HG02571 (cell line): ENCODE data around the gene MEIS2.

Experiments
- ATAC-seq: cut with Tn5 transposase; IDR thresholded peaks from one replicate; pipeline ENCODE4 v1.9.1; 2021; ENCODE audit warnings: mild to moderate bottlenecking, moderate library complexity; ENCODE audit not compliant: unreplicated experiment

Gene MEIS2

DNA sequence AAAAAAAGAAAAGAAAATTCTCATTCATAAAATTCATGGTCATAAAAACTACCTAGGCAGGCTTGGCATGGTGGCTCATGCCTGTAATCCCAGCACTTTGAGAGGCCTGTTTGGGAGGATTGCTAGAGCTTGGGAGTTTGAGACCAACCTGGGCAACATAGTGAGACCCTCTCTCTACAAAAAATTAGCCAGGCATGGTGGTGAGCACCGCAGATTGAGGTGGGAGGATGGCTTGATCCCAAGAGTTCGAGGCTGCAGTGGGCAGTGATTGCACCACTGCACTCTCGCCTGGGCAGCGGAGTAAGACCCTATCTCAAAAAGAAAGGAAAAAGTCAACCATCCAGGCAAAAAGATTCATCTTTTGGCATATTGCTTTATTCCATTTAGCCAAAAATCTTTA lies 58.5 kb downstream of the MEIS2 start:
- no peak for ATAC-seq

DNA sequence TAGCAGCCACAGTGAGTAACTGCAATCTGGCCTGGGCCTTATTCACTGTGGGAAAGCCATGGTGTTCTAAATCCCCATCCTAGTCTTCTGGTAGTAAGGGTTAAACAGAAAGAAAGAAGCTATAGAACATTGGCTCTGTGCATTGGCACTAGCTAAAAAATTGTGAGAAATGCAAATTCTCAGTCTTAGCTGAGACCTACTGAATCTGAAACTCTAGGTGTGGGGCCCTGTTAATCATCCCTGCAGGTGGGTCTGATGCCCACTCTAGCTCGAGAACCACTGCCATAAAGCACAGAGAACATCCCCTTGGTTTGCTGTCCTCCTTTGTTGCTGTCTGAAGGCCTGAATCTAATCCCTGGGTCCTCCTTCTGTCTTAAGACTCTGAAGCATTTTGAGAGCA lies 59.3 kb downstream of the MEIS2 start:
- ATAC-seq, result no peak

DNA sequence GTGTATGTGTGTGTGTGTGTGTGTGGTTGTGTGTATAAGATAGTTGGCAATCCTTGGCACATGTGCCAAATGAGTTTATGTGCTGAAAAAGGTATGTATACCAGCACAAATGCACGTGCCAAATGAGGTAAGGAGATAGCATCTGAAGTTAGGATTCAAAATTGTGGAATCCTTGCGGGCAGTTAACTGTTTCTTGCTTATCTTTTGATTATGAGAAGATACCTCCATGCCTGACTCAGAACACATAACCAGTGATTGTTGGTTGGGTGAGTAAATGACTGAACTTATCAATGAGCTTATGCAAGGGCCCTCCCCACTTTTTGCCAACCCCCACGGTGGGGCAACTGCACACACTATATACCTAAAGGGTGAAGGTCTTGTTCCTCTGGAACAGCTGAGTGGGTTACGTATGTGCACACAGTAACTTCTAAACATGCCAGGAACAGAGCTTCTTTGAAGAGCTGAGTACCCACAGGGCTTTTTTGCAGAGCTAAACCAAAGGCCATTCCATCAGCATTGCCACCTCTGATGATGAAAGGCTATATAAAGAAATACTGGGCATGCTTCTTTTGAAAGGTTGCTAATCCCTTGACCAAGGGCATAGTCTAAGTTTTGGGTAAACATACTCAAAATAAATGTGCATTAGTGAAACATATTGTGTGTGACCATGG lies 60.1 kb downstream of the MEIS2 start:
- no peak for ATAC-seq

DNA sequence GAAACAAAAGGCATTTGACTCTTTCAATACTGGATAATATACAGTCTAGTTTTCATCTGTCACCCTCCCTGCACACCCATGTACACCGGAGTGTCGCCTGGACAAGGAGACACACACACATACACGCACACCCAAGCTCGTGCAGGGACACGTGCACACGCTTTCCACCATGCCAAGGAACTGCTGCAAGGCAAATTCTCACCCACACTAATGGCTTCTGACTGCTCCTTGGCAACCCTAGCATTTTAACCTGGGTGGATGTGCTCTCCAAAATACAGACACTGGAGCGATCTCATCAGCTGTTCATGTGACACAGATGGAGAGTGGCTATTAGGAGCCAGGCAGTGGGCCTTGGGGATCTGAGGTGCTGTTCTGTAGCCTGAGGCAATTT lies 61.6 kb downstream of the MEIS2 start:
- no peak for ATAC-seq

DNA sequence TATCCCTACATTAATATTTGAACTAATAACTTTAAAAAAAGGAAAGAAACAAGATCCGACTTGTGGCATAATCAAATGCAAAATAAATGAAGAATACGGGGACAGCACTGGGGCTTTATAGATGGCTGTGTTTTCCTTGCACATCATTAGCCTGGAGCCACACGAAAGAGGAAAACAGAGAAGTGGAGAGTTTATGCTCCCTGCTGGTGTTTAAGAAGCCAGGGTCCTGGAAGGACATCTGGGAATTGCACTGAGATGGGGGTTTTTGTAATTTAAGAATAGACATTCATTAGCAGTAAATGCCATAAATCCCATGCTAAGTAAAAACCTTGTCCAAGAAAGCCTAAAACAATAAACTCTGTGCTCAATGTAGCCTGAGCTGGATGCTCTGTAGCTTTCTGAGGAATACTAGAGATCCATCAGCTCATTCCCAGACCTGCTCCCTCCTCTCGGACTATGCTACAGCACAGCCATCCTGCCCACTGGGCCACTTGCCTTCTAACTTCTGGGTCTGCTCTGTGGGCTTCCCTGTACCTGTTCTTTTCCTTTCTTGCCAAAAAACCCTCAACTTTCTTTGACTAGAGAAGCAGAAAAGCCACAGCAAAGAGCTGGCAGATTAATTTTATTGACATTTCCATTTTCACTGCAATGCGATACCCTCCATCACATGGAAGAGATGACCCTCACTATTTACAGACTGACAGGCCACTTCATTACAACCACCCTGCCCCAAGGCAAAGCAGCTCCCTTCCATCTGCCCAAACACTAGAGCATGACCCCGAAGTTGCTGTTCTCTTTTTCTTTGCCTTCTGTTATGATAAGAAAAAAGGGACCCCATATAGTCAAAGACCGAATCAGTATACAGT lies 62.3 kb downstream of the MEIS2 start:
- ATAC-seq, result no peak

DNA sequence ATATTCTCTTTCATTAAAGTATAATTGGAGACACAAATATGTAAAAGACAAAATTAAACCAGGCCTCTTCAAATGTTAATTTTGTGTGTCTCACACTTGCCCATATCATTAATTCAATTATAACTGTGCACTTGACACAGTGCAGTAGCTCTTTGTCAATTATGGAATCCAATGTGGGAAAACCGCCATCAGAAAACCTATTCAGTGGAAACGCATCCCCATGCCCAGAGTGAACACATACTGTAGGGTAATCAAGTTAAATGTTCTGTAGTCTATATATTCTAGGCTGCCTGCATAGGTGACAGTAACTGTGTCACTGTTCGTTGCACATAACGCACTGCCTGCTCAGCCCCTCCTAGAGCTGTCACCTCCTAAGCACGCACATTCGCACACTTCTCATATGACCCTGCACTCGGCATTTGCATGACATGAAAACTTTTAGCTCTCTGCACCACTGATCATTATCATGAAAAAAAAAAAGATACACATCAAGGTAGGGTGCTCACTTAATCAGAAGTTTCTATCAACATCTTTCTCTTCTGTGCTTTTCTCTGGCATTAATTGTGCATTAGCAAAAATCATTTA lies 63.2 kb downstream of the MEIS2 start:
- ATAC-seq, result no peak

DNA sequence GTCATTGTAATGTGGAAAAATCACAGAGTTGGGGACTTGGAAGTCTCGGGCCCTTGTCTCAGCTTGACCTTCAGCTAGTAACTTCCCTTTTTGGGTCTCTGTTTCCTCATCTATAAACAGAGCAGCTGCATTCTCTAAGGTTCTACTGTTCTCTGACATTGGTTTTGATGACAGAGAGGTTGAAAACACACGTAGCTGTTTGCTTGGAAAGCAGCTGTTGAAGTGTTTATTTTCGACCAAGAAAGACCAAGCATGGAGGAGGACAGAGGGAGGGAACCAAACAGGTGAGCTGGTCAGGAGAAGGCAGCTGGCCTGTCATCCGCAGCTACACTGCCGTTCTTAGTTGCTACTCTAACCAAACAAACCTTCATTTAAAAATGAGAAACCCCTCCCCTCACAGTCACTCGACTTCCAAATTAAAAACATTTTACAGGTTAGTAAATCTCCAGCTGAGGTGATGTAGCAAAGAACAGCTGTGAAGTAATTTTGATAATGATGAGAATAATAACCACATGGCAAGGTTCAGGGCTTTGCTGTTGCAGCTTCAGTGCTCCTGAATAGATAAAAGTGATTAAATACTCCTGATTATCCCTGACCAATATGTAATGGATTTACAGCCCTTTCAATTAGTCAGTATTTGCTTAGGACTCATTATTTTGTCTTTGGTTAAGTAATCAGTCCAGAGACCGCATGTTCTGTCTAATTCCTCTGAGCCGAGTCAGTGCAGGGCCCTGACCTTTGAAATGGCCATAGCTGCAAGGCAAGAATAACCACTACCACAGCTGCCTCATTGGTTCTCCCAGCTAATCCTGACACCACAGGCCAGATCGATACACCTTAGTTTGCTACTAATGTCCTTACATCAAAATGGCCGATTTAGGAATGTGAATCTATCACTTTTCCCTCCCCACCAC lies 65.3 kb downstream of the MEIS2 start:
- no peak for ATAC-seq

DNA sequence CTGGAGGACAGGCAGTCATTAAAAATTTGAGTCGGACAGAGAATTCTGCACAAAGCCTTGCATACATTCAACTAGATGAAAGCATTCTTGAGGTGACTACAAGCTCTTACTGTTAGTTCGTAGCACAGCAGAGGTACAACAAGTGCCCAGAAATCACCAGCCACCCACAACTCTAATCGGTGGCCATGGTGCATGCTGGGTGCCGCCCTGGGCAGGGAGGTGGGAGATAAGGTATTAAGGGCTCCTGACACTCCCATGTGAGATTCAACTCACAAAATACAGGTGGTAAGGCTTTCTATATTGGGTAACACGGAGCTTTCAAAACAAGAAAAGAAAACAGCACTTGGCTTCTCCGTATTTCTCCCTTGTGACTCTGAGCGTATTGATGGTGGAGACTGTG lies 66.0 kb downstream of the MEIS2 start:
- no peak for ATAC-seq

DNA sequence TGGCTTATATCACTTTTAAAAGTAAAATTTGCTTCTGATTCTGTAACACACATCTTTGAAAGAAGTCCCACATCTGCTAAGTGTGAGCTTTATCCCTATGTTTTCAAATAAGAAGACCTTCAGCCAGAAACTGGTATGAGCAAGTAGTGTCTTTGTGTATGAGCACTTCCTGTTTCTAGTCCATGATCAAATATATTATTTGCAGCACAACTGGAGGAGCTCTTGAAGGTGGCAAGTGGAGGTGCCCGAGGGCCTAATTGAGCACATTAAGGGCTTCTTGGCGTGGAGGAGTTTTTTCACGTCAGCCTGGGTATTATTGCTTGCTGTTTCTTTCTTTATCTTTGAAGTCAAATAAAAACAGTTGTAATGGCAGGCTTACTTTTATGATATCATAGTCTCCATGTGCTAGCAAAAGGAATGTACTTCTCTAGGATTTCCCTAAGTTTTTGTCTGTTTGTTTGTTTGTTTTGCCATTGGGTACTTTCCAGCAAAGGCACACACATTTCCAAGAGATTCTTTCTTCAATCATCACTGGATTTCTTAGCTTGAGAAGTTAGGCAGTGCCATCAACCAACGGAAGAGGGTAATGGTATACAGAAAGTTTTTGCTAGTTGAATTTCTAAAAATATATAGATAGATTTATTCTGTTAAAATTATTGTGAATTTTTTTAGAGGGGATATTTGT lies 68.1 kb downstream of the MEIS2 start:
- ATAC-seq, result no peak

DNA sequence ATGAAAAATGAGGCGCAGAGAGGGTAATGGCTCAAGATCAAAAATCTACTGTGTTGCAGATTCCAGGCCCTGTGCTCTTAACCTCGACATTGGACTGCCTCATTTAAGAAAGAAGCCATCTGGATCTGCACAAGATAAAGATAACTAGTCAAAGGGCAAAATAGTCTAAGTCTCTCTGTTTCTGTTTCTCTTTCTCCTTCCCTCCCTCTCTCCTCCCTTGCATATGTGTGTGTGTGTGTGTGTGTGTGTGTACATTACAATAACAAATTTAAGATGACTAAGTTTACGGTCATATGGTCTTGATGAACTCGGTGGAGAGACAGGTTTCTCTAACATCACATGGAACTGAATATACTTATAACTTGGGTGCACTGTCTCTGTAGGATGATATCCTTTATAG lies 69.2 kb downstream of the MEIS2 start:
- no peak for ATAC-seq

DNA sequence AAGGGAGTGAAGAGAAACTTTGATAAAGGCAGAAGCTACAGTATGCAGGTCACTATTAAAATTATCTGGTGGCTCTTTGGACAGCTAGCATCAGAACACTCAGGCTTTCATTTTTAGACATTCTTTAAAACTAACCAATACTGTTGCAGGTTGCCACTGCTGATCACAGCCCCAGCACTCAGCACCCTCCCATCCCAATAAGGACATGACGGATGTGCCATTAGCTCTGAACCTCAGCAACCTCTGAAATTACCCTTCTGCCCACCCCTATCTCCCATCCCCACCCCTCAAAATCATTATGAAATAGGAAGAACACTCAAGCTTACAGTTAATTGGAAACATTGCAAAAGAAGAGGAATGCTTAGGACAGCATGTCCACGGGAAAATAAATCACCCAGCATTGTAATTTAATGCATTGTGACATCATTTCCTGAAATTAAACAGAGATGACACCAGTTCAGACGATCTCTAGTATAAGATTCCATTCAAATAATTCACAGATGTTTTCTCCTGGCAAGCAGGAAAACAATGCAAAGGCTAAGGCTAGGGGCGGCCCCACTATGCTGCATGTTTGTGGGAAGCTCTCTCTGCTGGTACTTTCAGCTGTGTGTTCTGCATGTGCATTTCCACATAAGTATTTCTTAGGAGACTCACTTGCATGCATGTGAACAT lies 71.6 kb downstream of the MEIS2 start:
- no peak for ATAC-seq

DNA sequence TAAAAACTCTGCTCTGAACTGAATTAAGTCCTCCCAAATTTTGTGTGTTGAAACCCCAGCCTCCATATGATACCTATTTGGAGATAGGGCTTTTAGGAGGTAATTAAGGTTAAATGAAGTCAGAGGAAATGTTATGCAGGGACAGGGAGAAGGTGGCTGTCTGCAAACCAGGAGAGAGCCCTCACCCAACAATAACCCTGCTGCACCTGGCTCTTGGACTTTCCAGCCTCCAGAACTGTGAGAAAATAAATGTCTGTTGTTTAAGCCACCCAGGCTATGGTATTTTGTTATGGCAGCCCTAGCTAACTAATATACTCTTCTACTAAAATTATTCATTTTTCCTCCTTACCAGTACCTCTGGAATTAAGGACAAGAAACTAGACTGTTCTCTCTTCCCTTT lies 79.5 kb downstream of the MEIS2 start:
- no peak for ATAC-seq

DNA sequence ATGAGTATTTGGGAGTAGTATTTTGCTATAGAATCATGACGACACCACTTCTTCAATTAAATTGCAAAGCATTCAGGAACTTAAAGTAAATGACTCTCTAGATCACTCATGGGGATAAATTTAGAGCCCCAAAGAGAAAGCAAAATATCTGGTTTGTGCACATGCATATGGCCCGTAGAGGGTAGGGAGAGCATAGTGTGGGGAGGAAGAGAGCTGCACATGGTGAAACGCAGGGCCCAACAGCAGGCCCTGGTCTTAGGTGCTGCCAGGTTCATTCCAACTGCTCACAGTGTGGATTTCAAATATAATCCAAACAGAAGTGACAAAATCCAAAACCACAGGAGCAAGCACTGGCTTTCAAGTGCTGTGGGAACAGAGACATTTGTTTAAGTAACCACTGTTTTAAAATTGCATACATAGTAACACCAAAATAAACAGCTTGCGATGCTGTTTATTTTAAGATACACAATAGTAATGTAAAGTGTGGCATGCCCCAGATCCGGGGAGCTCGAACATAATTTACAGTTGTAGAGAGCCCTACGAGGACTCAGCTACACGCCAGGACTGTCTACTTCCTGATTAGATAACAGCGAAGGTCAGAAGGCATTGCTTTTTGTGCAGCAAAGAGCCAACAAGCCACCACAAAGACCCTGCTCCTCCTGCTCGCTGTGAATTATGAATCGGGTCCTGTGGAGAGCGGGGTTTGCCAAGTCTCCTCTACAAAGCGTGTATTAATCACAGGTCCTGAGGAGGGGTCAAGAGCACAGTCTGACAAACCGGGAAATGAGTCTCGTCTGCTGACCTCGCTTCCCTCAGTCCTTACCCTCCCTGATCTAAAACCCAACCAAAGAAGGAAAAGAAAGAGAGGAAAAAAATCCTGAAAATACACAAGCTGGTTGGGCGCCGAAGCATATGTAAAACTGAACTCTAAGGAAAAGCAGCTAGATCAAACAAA lies 80.6 kb downstream of the MEIS2 start:
- no peak for ATAC-seq

DNA sequence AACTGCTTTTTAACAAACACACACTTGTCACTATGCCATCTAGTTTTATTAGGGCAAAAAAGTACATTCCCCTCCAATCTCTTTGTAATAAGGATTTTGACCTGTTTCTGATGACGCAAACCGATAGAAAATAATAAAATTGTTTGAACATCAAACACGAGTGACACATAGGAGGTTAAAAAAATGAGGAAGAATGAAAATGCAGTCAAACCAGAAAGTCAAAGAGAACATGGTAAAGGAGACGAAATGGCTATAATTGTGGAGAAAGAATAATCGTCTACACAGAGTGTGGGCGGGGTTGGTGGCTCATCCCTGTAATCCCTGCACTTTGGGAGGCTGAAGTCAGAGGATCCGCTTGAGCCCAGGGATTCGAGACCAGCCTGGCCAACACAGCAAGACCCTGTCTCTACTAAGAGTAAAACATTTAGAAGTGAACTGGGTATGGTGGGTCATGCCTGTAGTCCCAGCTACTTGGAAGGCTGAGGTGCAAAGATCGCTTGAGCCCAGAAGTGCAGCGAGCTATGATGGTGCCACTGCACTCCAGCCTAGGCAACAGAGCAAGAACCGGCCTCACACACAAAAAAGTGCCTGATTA lies 83.2 kb downstream of the MEIS2 start:
- no peak for ATAC-seq

DNA sequence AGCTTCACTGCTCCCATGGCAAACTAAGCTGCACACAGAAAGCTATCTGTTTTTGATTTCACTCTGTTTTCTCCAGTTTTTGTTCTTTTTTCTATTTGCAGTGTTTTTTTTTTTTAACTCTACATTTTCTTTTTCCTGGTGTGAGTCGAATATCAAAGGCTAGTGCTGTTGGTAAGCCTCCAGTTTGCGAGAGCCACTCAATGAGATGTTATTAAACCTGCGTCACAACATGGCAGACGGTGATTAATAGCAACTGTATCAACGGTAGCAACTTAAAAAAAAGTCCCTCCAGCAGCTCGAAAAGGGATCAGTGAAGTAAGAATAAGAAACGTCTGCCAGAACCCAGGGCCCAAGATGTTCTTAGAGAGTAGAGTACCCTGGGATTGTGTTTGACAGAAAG lies 84.1 kb downstream of the MEIS2 start:
- ATAC-seq, result no peak

DNA sequence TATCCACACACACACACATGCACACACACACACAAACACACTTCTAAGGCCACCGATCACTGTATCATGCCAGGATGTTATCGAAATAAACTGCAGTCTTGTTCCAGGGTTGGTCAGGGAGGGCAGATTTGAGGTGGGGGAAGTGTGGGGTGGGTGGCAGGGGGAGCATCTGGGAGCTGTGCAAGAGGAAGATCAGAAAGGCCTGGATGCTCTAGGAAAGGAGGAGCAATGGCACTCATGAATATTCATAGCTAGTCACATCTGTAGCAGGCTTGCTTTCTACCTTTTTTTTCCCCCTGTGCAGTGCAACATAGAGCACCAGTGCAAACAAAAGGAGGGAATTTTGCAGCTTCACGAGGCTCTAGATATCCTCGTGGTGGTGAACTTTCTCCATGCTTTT lies 84.9 kb downstream of the MEIS2 start:
- no peak for ATAC-seq

DNA sequence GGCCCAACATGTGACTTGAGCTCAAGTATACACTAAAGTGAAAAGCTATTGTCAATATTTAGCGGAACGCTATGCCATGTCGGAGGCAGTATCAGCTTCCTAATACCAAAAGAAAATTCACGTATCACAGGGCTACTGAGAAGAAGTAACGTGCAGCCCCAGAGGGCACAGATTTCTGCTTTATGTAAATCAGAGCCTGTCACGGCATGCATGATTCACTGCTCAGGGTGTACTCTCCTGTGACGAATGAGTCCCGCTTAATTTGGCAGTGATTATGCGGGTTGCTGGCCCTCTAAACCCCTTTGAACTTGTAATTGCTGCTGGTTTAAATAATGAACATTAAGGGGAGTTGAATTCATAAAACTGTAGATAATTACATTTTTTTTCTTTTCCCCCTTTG lies 85.3 kb downstream of the MEIS2 start:
- ATAC-seq, result no peak

DNA sequence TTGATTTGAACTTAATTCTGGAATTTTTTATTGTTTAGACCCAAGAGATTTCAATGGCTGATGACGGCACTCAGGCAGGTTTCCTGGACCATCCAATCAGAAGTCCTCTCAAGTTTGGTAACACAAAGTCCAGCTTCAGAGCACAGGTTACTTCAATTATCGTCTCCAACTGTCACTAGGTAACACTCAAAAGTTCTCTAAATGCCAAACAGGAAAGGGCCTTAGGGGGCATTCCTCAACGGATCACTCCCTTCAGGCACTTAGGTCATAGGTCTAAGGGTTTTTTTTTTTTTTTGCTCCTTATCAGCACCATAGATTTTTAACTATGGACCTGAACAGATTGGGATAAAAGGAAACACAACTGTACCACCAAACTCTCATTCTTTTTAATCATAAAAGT lies 85.8 kb downstream of the MEIS2 start:
- no peak for ATAC-seq

DNA sequence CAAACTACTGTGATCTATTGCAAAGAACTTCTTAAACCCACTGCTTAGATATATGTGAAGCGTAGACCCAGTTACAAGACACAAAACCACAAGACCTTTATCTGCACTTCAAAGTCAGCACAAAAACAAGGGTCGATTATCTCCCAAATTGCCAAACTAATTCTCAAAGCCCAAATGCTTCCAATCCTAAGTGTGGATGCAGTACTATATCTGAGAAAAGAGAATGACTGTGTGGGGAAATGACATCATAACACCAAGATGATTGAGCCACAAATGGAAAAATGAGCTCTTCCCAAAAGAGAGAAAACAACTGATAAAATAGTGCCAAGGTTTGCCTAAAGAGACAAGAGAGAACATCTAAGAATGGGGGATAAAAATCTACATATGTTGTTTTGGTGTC lies 86.2 kb downstream of the MEIS2 start:
- no peak for ATAC-seq
